Measurements from ENCODE around the gene PPP2R2C.

The PPP2R2C gene

GRCh38 chr4:6402566-6403399, 69.6 kb downstream of the PPP2R2C start:
- no peak for DNase-seq (ENCODE audit: low spot score)
- in situ Hi-C loops (cut with MboI; ENCODE audit: low pct_unique_long_range_greater_than_20kb, low sequenced_read_pairs, unreplicated experiment) = no loop called here

GRCh38 chr4:6401797-6402196, 70.6 kb downstream of the PPP2R2C start:
- no peak for DNase-seq (ENCODE audit: low spot score)
- in situ Hi-C loops (cut with MboI; ENCODE audit: low pct_unique_long_range_greater_than_20kb, low sequenced_read_pairs, unreplicated experiment) = no loop called here

More at GRCh38 chr4:6402566-6403399, 69.6 kb downstream of the PPP2R2C start:
- no peak for TF ChIP-seq CTCF (IDR thresholded peaks at IDR 0.05; ENCODE audit: extremely low read depth, insufficient read depth, missing control alignments)

GRCh38 chr4:6396696-6397236, 75.6 kb downstream of the PPP2R2C start:
- no peak for TF ChIP-seq CTCF (IDR thresholded peaks at IDR 0.05; ENCODE audit: extremely low read depth, insufficient read depth, missing control alignments)
- no peak for DNase-seq (ENCODE audit: low spot score)
- in situ Hi-C loops (cut with MboI; ENCODE audit: low pct_unique_long_range_greater_than_20kb, low sequenced_read_pairs, unreplicated experiment) = no loop called here

More at GRCh38 chr4:6401797-6402196, 70.6 kb downstream of the PPP2R2C start:
- no peak for TF ChIP-seq CTCF (IDR thresholded peaks at IDR 0.05; ENCODE audit: extremely low read depth, insufficient read depth, missing control alignments)

- in situ Hi-C loops (cut with MboI; ENCODE audit: low pct_unique_long_range_greater_than_20kb, low sequenced_read_pairs, unreplicated experiment) = no loop called here
- TF ChIP-seq CTCF (IDR thresholded peaks at IDR 0.05; ENCODE audit: extremely low read depth, insufficient read depth, missing control alignments) = no peak
- DNase-seq (ENCODE audit: low spot score) = no peak
Observed at GRCh38 chr4:6395466-6396228, 76.8 kb downstream of the PPP2R2C start.

GRCh38 chr4:6394671-6395081, 77.7 kb downstream of the PPP2R2C start:
- no peak for TF ChIP-seq CTCF (IDR thresholded peaks at IDR 0.05; ENCODE audit: extremely low read depth, insufficient read depth, missing control alignments)
- in situ Hi-C loops (cut with MboI; ENCODE audit: low pct_unique_long_range_greater_than_20kb, low sequenced_read_pairs, unreplicated experiment) = no loop called here
- no peak for DNase-seq (ENCODE audit: low spot score)

Data from GM13977 (cell line).